HG03108 (cell line): ENCODE results near the gene TUBB4B.
"Not testable (repeated sequence)": the region's sequence is repeated elsewhere in the genome, so short reads cannot be mapped to it uniquely, and the experiment has no call there.

ENCODE experiments used
- ATAC-seq: cut with Tn5 transposase; IDR thresholded peaks from one replicate; pipeline ENCODE4 v1.9.1; 2021; ENCODE audit warnings: moderate library complexity; ENCODE audit not compliant: unreplicated experiment

TUBB4B gene

GRCh38 chr9:137250329-137251193 lies 9.5 kb downstream of the TUBB4B start:
- no peak for ATAC-seq

- no peak for ATAC-seq
Measured at GRCh38 chr9:137251194-137251461, 10.0 kb downstream of the TUBB4B start, which contains the start of gene STPG3. STPG3 (plus strand) TSS chr9:137251286; CDS start chr9:137251287, 1 bp downstream.

GRCh38 chr9:137251490-137252268 lies 10.6 kb downstream of the TUBB4B start:
- no peak for ATAC-seq

- ATAC-seq = no peak
Measured at GRCh38 chr9:137252555-137253506, 11.7 kb downstream of the TUBB4B start.

- no peak for ATAC-seq
Measured at GRCh38 chr9:137253717-137254623, 12.9 kb downstream of the TUBB4B start.

- peak; percentile 70 for ATAC-seq
Measured at GRCh38 chr9:137254624-137255447, 13.7 kb downstream of the TUBB4B start, which contains the start of gene NELFB. NELFB (plus strand) TSS chr9:137255327.

GRCh38 chr9:137255448-137256114 lies 14.5 kb downstream of the TUBB4B start:
- no peak for ATAC-seq

GRCh38 chr9:137256362-137256761 lies 15.3 kb downstream of the TUBB4B start:
- no peak for ATAC-seq

- no peak for ATAC-seq
Measured at GRCh38 chr9:137256856-137257255, 15.8 kb downstream of the TUBB4B start.

- not testable (repeated sequence) for ATAC-seq
Measured at GRCh38 chr9:137262173-137262908, 21.3 kb downstream of the TUBB4B start.

- no peak for ATAC-seq
Measured at GRCh38 chr9:137262909-137263285, 21.8 kb downstream of the TUBB4B start.

GRCh38 chr9:137263506-137263905 lies 22.4 kb downstream of the TUBB4B start:
- ATAC-seq = no peak

- ATAC-seq = no peak
Measured at GRCh38 chr9:137264067-137264466, 23.0 kb downstream of the TUBB4B start.

- ATAC-seq = no peak
Measured at GRCh38 chr9:137265496-137266161, 24.5 kb downstream of the TUBB4B start.

- no peak for ATAC-seq
Measured at GRCh38 chr9:137266162-137266527, 25.1 kb downstream of the TUBB4B start.

- ATAC-seq = no peak
Measured at GRCh38 chr9:137266585-137267453, 25.7 kb downstream of the TUBB4B start.
